ENCODE results near the gene MTA2. TPM values are rescaled to one million over a fixed set of nuclear protein-coding genes. Genes with fewer than 3 reads are reported as not detected.

The MTA2 gene
- total RNA-seq, 2 experiments from 2014 or later = 167 to 172 TPM

DNA sequence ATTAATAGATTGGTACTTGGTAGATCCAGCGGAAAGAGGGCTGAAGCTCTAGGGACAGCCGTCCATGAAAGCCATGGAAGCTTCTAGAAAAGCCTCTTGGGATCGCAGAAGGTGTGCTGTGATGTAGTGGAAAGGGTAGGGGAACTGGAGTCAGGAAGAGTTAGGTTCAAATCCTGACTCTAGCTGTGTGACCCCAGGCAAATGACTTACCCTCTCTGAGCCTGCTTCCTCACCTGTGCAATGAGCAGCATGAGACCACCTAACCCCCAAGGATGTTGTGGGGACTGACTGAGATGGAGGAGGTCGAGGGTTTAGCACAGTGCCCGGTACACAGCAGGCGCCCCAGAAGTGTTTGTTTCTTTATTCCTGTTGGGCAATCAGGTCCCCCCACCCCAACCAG, 8.7 kb upstream of the MTA2 start:
- ChIA-PET CTCF (interaction anchor here (1.7 kb wide), 1 partner anchor 186 kb away, joined by 3 read pairs; no protein-coding TSS in a partner anchor), POLR2A (interaction anchor here (0.9 to 5.7 kb wide), 7 partner anchors 9 to 245 kb away, joined by 3 to 55 read pairs (median 8); partner anchors contain the start of genes B3GAT3, GANAB, HNRNPUL2 and MTA2)
- Mint-ChIP-seq H3K4me3 (peak overlapping the region; percentile 81), H3K27me3 (no peaks in the 10 kb centered on the region), H3K4me1 (ENCODE audit: low read depth) (peaks cover 47% of the 10 kb centered on the region), H3K36me3 (ENCODE audit: low read depth) (peaks cover 57% of the 10 kb centered on the region), H3K27ac (peak overlapping the region; percentile 94), H3K9me3 (no peaks in the 10 kb centered on the region)
- ATAC-seq (ENCODE audit: poor library complexity) (no peak), DNase-seq (no peak)
- peaks cover 58% of the 10 kb centered on the region for H3K4me1 ChIP-seq (ENCODE audit: insufficient read depth, low read length)
- no peaks in the 10 kb centered on the region for H3K9me3 ChIP-seq (ENCODE audit: control insufficient read depth in 1 of 2, insufficient read depth in 1 of 2, low read length in 2 of 2)
- intact Hi-C loops (cut with DNase I, micrococcal nuclease) = loop anchor here in 1 of 2 experiments (5.0 kb wide), 1 partner anchor 42 kb away; the partner anchor contains the start of gene INTS5
- H3K27ac ChIP-seq (ENCODE audit: low read depth in 1 of 2, low read length in 2 of 2) = no peak overlapping the region
- H3K27me3 ChIP-seq (ENCODE audit: control insufficient read depth in 1 of 2, insufficient read depth in 2 of 2, low read length in 2 of 2) = no peaks in the 10 kb centered on the region
- H3K36me3 ChIP-seq (ENCODE audit: insufficient read depth, low read length) = peaks cover 65% of the 10 kb centered on the region
- no peak overlapping the region for H3K4me3 ChIP-seq (ENCODE audit: low read length)
- TF ChIP-seq, protein P1, sequence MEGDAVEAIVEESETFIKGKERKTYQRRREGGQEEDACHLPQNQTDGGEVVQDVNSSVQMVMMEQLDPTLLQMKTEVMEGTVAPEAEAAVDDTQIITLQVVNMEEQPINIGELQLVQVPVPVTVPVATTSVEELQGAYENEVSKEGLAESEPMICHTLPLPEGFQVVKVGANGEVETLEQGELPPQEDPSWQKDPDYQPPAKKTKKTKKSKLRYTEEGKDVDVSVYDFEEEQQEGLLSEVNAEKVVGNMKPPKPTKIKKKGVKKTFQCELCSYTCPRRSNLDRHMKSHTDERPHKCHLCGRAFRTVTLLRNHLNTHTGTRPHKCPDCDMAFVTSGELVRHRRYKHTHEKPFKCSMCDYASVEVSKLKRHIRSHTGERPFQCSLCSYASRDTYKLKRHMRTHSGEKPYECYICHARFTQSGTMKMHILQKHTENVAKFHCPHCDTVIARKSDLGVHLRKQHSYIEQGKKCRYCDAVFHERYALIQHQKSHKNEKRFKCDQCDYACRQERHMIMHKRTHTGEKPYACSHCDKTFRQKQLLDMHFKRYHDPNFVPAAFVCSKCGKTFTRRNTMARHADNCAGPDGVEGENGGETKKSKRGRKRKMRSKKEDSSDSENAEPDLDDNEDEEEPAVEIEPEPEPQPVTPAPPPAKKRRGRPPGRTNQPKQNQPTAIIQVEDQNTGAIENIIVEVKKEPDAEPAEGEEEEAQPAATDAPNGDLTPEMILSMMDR (IDR thresholded peaks at IDR 0.05) = no peak

DNA sequence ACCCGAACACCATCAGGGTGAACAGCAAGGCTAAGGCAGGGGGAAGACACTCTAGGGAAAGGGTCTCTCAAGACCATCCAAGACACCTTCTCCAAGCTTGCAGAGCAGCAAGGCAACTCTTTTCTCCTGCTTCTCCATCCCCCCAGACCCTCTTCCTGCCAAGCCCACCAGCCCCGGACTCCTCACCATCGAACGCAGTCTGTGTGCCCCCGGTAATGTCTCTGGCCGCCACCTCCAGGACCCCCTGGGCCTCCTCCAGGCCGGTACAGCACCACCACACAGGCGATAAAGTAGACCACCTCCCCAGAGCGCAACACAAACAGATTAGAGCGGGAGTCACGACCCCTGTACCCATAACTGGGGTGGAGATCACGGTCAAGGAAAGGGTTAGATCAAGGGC, 7.1 kb upstream of the MTA2 start:
- no peaks in the 10 kb centered on the region for H3K9me3 ChIP-seq (ENCODE audit: control insufficient read depth in 1 of 2, insufficient read depth in 1 of 2, low read length in 2 of 2)
- DNase-seq (no peak), ATAC-seq (ENCODE audit: poor library complexity) (no peak)
- no peak overlapping the region for H3K27ac ChIP-seq (ENCODE audit: low read depth in 1 of 2, low read length in 2 of 2)
- no peaks in the 10 kb centered on the region for H3K9me3 Mint-ChIP-seq
- peaks cover 71% of the 10 kb centered on the region for H3K36me3 ChIP-seq (ENCODE audit: insufficient read depth, low read length)
- CTCF ChIA-PET = no interaction called here
- H3K4me1 ChIP-seq (ENCODE audit: insufficient read depth, low read length) = peaks cover 52% of the 10 kb centered on the region
- peaks cover 58% of the 10 kb centered on the region for H3K36me3 Mint-ChIP-seq (ENCODE audit: low read depth)
- H3K4me3 Mint-ChIP-seq = peak overlapping the region; percentile 49
- no peak overlapping the region for H3K27ac Mint-ChIP-seq
- H3K4me3 ChIP-seq (ENCODE audit: low read length) = no peak overlapping the region
- no peaks in the 10 kb centered on the region for H3K27me3 ChIP-seq (ENCODE audit: control insufficient read depth in 1 of 2, insufficient read depth in 2 of 2, low read length in 2 of 2)
- intact Hi-C loops (cut with DNase I, micrococcal nuclease) = loop anchor here in 1 of 2 experiments (10.0 kb wide), 1 partner anchor 156 kb away; the partner anchor contains the start of gene POLR2G
- H3K27me3 Mint-ChIP-seq = no peaks in the 10 kb centered on the region
- POLR2A ChIA-PET = interaction anchor here (0.7 to 2.5 kb wide), 6 partner anchors 12 to 246 kb away, joined by 3 to 16 read pairs (median 4); partner anchors contain the start of genes B3GAT3, TUT1 and UQCC3
- TF ChIP-seq, protein P1 (IDR thresholded peaks at IDR 0.05) = no peak
- peaks cover 41% of the 10 kb centered on the region for H3K4me1 Mint-ChIP-seq (ENCODE audit: low read depth)

DNA sequence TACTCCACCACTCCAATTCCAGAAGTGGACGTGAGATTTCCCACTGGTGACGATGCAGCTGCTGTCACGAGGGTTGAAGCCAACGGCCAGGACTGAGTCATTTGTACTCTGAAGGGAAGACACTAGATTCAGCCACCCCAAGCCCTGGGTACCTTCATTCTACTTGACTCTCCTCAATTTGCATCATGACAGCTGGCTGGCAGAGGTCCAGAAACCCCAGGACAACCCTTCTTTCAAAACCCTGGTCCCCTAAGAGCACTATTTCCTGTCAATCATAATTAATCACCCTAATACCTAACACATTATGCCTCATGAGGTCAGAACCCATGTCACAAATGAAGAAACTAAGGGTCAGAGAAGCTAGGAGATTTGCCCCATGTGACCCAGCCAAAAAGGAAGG, 6.0 kb upstream of the MTA2 start:
- ChIA-PET CTCF (no interaction called here), POLR2A (interaction anchor here (0.7 to 2.5 kb wide), 5 partner anchors 8 to 248 kb away, joined by 3 to 16 read pairs (median 4); partner anchors contain the start of gene TUT1)
- Mint-ChIP-seq H3K4me1 (ENCODE audit: low read depth) (peaks cover 50% of the 10 kb centered on the region), H3K9me3 (no peaks in the 10 kb centered on the region), H3K36me3 (ENCODE audit: low read depth) (peaks cover 63% of the 10 kb centered on the region), H3K27ac (no peak overlapping the region), H3K4me3 (peak overlapping the region; percentile 43), H3K27me3 (no peaks in the 10 kb centered on the region)
- intact Hi-C loops (cut with DNase I, micrococcal nuclease) = loop anchor here in 1 of 2 experiments (10.0 kb wide), 1 partner anchor 157 kb away; the partner anchor contains the start of gene POLR2G
- peaks cover 47% of the 10 kb centered on the region for H3K4me1 ChIP-seq (ENCODE audit: insufficient read depth, low read length)
- TF ChIP-seq, protein P1 (IDR thresholded peaks at IDR 0.05) = no peak
- no peaks in the 10 kb centered on the region for H3K9me3 ChIP-seq (ENCODE audit: control insufficient read depth in 1 of 2, insufficient read depth in 1 of 2, low read length in 2 of 2)
- H3K27me3 ChIP-seq (ENCODE audit: control insufficient read depth in 1 of 2, insufficient read depth in 2 of 2, low read length in 2 of 2) = no peaks in the 10 kb centered on the region
- H3K4me3 ChIP-seq (ENCODE audit: low read length) = no peak overlapping the region
- H3K27ac ChIP-seq (ENCODE audit: low read depth in 1 of 2, low read length in 2 of 2) = no peak overlapping the region
- DNase-seq (peak in 2 of 14 experiments; percentile 53 to 66), ATAC-seq (ENCODE audit: poor library complexity) (no peak)
- peaks cover 72% of the 10 kb centered on the region for H3K36me3 ChIP-seq (ENCODE audit: insufficient read depth, low read length)
